ENCODE results near the gene CLDN8.
A peak's percentile ranks its signal among the peaks of the same experiment; 100 is the strongest.

The CLDN8 gene

GRCh38 chr21:30194701-30195299 is 21.1 kb downstream of the CLDN8 start:
- DNase-seq = peak; percentile 43 to 59 (median 52)

- no peak for DNase-seq
Observed at GRCh38 chr21:30193201-30193600, 22.7 kb downstream of the CLDN8 start.

DNA sequence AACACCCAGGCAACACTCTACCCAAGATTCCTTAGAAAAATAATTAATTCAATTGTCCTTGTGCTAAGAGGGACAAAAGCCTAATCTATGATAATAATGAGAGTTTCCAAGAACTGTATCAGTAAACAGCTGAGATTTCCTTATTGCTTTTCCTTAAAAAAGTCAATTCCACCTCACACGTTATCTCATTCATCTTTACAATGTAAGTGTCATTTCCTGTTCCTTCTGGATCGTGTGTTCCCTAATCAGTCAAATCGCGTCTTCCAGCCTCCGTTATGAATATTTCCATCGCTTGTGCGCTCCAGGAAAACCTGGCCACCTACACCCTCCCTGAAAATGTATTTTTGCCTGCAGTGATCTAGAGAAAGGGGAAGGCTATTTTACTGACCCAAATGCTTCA is 25.3 kb downstream of the CLDN8 start:
- no peak for DNase-seq

DNA sequence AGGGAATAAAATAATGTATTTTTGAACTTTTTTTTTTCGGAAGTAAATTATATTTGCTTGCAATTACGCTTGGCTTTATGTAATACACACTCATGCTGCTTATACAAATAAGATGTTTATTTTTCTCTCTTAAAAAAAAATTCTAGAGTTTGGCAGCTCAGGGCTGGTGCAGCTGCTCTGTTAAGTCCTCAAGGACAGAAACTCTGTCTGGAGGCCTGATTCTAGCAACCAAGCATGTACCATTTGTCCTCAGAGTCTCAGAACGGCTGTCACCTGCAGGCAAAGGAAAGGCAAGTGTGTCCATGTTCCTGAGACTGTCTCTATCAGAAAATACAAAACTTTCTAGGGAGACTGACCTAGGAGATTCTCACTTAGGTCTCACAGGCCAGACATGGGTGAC is 26.1 kb downstream of the CLDN8 start:
- no peak for DNase-seq

GRCh38 chr21:30186242-30186641 is 29.7 kb downstream of the CLDN8 start:
- no peak for DNase-seq

- DNase-seq = peak in 1 of 3 donors; percentile 0
Observed at GRCh38 chr21:30168086-30168485, 47.8 kb downstream of the CLDN8 start.

DNA sequence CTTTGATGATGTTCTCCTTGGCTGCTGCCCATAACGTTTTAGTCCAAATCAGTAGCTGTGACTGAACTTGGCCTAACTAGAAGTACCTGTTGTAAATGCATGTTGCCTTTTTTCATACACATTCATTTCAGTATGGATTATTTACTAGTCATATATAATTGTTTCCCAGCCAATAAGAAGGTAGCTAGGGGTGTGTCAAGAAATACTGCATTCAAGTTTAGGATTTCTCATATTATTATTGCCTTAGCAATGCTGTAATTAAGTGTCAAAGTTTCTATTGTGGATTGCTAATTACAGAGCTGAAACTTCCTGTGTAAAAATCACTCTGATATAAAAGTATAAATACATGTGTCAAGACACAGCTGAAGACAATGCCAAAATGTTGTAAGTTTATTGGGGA is 49.2 kb downstream of the CLDN8 start, which contains the start of gene CLDN17:
CLDN17 (minus strand) TSS at position 101 of the 400 bp plus-strand sequence. CDS start 188 bp downstream, outside the sequence.
- DNase-seq = no peak

GRCh38 chr21:30166171-30166570 is 49.7 kb downstream of the CLDN8 start:
- no peak for DNase-seq

- no peak for DNase-seq
Observed at GRCh38 chr21:30164796-30165195, 51.1 kb downstream of the CLDN8 start.

Measured in suppressor macrophage treated with lipopolysaccharide for 1 hour (primary cell).